Erythroblast (primary cell): ENCODE results near the gene CD300LF.
A peak's percentile ranks its signal among the peaks of the same experiment; 100 is the strongest.

Experiments
- DNase-seq, 2 experiments: peaks; one replicate each; lab custom pipeline; 2025; lab: John Stamatoyannopoulos, UW
- GATA1 ChIP-seq: IDR thresholded peaks from 2 replicates; pipeline ENCODE4 v1.6.1; 2011; ENCODE audit warnings: low read depth, mild to moderate bottlenecking, control low read depth, low read length, moderate library complexity
- POLR2A ChIP-seq: IDR thresholded peaks from 2 replicates; pipeline ENCODE4 v1.6.1; 2011; ENCODE audit warnings: mild to moderate bottlenecking, low read length

The CD300LF gene

GRCh38 chr17:74703311-74703710 is 9.4 kb downstream of the CD300LF start:
- TF ChIP-seq GATA1 (no peak), POLR2A (no peak)
- DNase-seq = no peak

- no peak for DNase-seq
- TF ChIP-seq GATA1 = no peak
- no peak for TF ChIP-seq POLR2A
Measured at GRCh38 chr17:74702116-74702871, 10.4 kb downstream of the CD300LF start.

GRCh38 chr17:74699236-74699635 is 13.5 kb downstream of the CD300LF start:
- TF ChIP-seq POLR2A = no peak
- no peak for TF ChIP-seq GATA1
- no peak for DNase-seq

- TF ChIP-seq GATA1 (no peak), POLR2A (no peak)
- DNase-seq = no peak
Measured at GRCh38 chr17:74698069-74698468, 14.7 kb downstream of the CD300LF start.

- no peak for DNase-seq
- TF ChIP-seq POLR2A (no peak), GATA1 (no peak)
Measured at GRCh38 chr17:74697515-74697914, 15.2 kb downstream of the CD300LF start.

GRCh38 chr17:74695629-74696028 is 17.1 kb downstream of the CD300LF start:
- no peak for TF ChIP-seq POLR2A
- TF ChIP-seq GATA1 = no peak

GRCh38 chr17:74694081-74694480 is 18.6 kb downstream of the CD300LF start:
- DNase-seq = no peak
- TF ChIP-seq POLR2A = no peak
- no peak for TF ChIP-seq GATA1

More at GRCh38 chr17:74695629-74696028, 17.1 kb downstream of the CD300LF start:
- DNase-seq = no peak

GRCh38 chr17:74691151-74691550 is 21.6 kb downstream of the CD300LF start:
- TF ChIP-seq POLR2A (no peak), GATA1 (no peak)
- no peak for DNase-seq

GRCh38 chr17:74690409-74690825 is 22.3 kb downstream of the CD300LF start:
- DNase-seq = peak in 1 of 2 experiments; percentile 8
- no peak for TF ChIP-seq POLR2A
- TF ChIP-seq GATA1 = no peak

GRCh38 chr17:74687886-74688285 is 24.8 kb downstream of the CD300LF start:
- DNase-seq = no peak
- TF ChIP-seq GATA1 (no peak), POLR2A (no peak)

GRCh38 chr17:74686761-74687160 is 26.0 kb downstream of the CD300LF start:
- no peak for DNase-seq
- TF ChIP-seq GATA1 (no peak), POLR2A (no peak)

- DNase-seq = no peak
- TF ChIP-seq GATA1 (no peak), POLR2A (no peak)
Measured at GRCh38 chr17:74682471-74683190, 30.1 kb downstream of the CD300LF start.

GRCh38 chr17:74682028-74682427 is 30.7 kb downstream of the CD300LF start:
- no peak for TF ChIP-seq POLR2A
- no peak for DNase-seq

- DNase-seq = no peak
- TF ChIP-seq POLR2A (no peak), GATA1 (no peak)
Measured at GRCh38 chr17:74680941-74681340, 31.8 kb downstream of the CD300LF start.
